Measurements from ENCODE around the gene SPINK5.

SPINK5 gene

DNA sequence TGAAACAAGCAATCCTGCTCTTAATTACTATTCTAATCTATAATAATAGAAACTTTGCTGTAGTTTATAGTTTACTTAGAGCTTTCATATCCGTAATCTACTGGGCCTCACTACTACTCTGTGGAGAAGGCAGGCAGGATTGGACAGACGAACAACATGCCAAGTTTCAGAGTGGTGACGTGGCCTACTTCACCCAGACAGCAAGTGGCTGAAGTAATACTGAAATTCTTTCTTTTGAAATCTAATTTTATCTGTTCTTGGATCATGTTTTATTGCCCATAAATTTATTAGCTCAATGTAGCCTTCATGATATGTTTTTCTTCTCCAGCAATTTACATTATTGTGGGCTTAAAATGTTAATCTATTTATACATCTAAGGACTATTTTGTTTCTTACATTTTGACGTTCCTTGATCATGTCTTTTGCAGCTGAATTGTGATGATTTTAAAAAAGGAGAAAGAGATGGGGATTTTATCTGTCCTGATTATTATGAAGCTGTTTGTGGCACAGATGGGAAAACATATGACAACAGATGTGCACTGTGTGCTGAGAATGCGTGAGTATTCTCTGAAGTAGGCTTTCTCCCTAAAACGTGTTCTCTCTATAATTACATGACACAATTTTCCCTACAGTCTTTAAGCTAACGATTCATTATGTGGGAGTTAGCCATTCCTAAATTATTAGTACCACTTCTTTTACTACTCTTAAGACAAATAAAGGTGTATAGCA is 22.4 kb downstream of the SPINK5 start:
- in situ Hi-C loops (cut with HindIII; ENCODE audit: low pct_ligation_motif_present, low sequenced_read_pairs), result no loop called here

DNA sequence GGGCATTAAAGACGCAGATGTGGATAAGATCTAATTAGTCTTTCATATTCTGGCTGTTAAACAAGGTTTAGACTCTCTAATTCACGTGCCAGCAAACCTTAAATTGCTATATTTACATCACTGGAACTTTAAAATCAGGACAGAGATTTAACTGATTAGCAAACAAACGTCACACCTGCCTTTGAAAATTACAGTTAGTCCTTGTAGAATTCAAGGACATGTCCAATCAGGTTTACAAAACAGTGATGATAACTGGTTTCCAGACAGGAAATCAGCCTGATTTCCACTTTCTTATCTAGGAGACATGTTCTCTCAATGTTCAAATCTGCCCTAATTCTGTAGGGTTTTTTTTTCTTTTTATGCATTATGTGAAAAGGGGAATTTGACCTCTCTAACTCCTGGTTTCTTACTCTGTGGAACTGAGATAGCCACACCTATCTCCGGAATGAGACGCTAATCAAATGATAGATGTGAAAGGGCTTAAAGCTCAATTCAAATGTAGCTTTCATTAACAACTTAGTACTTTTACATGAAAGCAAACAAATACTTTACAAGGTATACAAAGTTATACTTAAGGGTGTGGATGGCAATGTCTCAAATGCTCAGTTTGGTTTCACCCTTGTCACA is 26.5 kb downstream of the SPINK5 start:
- in situ Hi-C loops (cut with HindIII; ENCODE audit: low pct_ligation_motif_present, low sequenced_read_pairs), result no loop called here

More for the DNA sequence above, 22.4 kb downstream of the SPINK5 start:
- H3K4me3 ChIP-seq (ENCODE audit: low read depth, low read length), result no peak overlapping the region
- no peaks in the 10 kb centered on the region for H3K27me3 ChIP-seq (replicated peaks)
- no peaks in the 10 kb centered on the region for H3K36me3 ChIP-seq (replicated peaks)
- no peak for DNase-seq
- no peak overlapping the region for H3K27ac ChIP-seq
- TF ChIP-seq, protein P1, sequence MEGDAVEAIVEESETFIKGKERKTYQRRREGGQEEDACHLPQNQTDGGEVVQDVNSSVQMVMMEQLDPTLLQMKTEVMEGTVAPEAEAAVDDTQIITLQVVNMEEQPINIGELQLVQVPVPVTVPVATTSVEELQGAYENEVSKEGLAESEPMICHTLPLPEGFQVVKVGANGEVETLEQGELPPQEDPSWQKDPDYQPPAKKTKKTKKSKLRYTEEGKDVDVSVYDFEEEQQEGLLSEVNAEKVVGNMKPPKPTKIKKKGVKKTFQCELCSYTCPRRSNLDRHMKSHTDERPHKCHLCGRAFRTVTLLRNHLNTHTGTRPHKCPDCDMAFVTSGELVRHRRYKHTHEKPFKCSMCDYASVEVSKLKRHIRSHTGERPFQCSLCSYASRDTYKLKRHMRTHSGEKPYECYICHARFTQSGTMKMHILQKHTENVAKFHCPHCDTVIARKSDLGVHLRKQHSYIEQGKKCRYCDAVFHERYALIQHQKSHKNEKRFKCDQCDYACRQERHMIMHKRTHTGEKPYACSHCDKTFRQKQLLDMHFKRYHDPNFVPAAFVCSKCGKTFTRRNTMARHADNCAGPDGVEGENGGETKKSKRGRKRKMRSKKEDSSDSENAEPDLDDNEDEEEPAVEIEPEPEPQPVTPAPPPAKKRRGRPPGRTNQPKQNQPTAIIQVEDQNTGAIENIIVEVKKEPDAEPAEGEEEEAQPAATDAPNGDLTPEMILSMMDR (IDR thresholded peaks at IDR 0.05; ENCODE audit: low read depth, low read length, missing control alignments), result no peak

DNA sequence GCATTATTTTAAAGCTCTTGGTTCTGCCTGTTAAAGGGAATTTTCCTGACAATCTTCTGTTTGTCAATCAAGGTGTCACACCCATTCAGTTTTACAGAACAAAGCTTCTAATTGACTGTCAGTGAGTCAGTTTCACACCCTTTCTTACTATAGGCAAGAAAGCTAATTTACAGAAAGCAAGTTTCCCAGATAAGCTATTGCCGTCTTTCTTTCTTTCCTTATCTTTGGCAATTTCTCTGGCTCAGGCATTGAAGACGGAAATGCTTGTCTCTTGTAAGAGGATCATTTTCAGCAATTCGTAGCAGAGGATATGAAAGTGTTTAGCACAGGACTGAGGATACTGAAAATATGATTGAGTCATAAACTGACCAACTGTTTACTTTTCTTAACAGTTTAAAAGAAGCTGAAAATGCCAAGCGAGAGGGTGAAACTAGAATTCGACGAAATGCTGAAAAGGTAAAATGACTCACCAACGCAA is 27.0 kb downstream of the SPINK5 start:
- TF ChIP-seq, protein P1 (IDR thresholded peaks at IDR 0.05; ENCODE audit: low read depth, low read length, missing control alignments), result no peak
- no peak overlapping the region for H3K4me3 ChIP-seq (ENCODE audit: low read depth, low read length)
- H3K27ac ChIP-seq, result no peak overlapping the region
- in situ Hi-C loops (cut with HindIII; ENCODE audit: low pct_ligation_motif_present, low sequenced_read_pairs), result no loop called here
- DNase-seq, result no peak
- H3K36me3 ChIP-seq (replicated peaks), result no peaks in the 10 kb centered on the region
- no peaks in the 10 kb centered on the region for H3K27me3 ChIP-seq (replicated peaks)

More for the DNA sequence above, 26.5 kb downstream of the SPINK5 start:
- TF ChIP-seq, protein P1 (IDR thresholded peaks at IDR 0.05; ENCODE audit: low read depth, low read length, missing control alignments), result no peak
- Histone ChIP-seq H3K27me3 (replicated peaks) (no peaks in the 10 kb centered on the region), H3K4me3 (ENCODE audit: low read depth, low read length) (no peak overlapping the region), H3K36me3 (replicated peaks) (no peaks in the 10 kb centered on the region), H3K27ac (no peak overlapping the region)
- no peak for DNase-seq

DNA sequence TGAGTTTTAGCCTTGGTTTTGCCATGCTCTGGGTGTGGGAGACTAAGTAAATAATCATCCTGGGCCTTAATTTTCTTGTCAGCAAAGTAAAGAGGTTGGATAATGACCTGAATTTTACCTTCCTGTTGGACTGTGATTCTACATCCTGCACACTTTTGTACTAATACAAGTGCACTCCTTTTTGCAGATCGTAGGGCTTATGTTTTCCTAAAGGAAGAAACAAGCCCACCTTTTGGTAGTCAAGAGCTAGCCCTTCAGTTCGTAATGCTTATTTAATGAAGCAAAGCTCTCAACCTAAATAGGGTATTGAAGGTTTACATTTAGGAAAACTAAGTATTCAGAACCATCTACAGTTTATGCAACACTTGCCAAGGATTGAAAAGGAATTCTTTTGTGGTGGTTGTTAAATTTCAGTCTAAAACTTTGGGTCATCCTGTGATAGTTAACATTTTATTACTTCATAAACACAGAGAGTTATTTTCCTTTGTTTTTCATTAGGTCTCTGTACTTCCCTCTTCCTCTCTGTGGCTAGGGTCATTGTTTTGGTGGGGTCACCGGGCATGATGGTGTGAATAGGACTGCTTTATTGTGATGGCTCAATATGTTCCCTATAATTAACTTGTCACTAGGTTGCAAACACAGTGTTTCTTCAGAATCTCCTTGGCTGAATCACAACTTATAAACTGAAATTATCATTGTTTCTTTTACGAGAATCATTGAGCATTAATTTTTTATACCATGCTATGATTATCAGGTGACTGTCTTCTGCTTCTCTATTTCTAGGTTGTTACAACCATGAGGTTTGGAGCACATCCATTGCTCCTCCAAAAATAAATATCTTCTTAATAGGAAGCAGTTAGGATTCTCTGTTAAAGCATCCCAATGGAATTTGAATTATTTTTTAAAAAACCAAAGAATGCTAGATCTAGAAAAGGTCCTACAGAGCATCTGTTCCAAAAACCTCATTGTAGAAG is 28.5 kb downstream of the SPINK5 start:
- no peaks in the 10 kb centered on the region for H3K27me3 ChIP-seq (replicated peaks)
- no peak for DNase-seq
- no peak overlapping the region for H3K4me3 ChIP-seq (ENCODE audit: low read depth, low read length)
- no peaks in the 10 kb centered on the region for H3K36me3 ChIP-seq (replicated peaks)
- TF ChIP-seq, protein P1 (IDR thresholded peaks at IDR 0.05; ENCODE audit: low read depth, low read length, missing control alignments), result no peak
- no peak overlapping the region for H3K27ac ChIP-seq
- in situ Hi-C loops (cut with HindIII; ENCODE audit: low pct_ligation_motif_present, low sequenced_read_pairs), result no loop called here

DNA sequence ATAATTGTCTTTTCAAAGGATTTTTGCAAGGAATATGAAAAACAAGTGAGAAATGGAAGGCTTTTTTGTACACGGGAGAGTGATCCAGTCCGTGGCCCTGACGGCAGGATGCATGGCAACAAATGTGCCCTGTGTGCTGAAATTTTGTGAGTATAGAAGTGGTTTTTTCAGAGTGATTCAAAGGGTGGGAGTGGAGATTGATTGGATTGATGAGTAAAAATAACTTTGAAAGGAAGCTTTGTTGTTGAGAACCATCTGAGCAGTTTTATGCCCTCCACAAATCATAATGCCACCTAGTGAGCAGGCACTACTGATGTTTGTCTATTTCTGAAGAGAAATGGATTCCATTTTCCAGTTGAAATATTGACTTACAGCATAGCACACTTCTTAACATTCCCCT is 30.6 kb downstream of the SPINK5 start:
- H3K27me3 ChIP-seq (replicated peaks), result no peaks in the 10 kb centered on the region
- DNase-seq, result no peak
- no peak overlapping the region for H3K27ac ChIP-seq
- H3K36me3 ChIP-seq (replicated peaks), result no peaks in the 10 kb centered on the region
- in situ Hi-C loops (cut with HindIII; ENCODE audit: low pct_ligation_motif_present, low sequenced_read_pairs), result no loop called here
- no peak overlapping the region for H3K4me3 ChIP-seq (ENCODE audit: low read depth, low read length)
- TF ChIP-seq, protein P1 (IDR thresholded peaks at IDR 0.05; ENCODE audit: low read depth, low read length, missing control alignments), result no peak
